Panc1 (cell line): Measurements from ENCODE around the gene SYT9. TPM values are rescaled to one million over a fixed set of nuclear protein-coding genes. Genes with fewer than 3 reads are reported as not detected.
"Not testable (repeated sequence)": the region's sequence is repeated elsewhere in the genome, so short reads cannot be mapped to it uniquely, and the experiment has no call there.

ENCODE experiments used
- ATAC-seq: fragments of 200-7000 bp; cut with Tn5 transposase; 2 replicates; pipeline ENCODE4 v1.9.1; 2020; ENCODE audit warnings: mild to moderate bottlenecking, moderate library complexity
- BruUV-seq: library from RNA; stranded (reverse); fragments of 400-500 nt; replicated peaks from 2 replicates; lab custom pipeline; 2021; lab: Mats Ljungman, UMichigan
- CTCF ChIA-PET: fragments of 300-600 bp; sonication (Branson Sonifier 250); formaldehyde crosslinking; loops from one replicate; lab custom pipeline; 2022; ENCODE audit warnings: antibody characterized with exemption; lab: Charles Lee
- POLR2A ChIA-PET: fragments of 300-600 bp; sonication (Branson Sonifier 250); formaldehyde crosslinking; loops from one replicate; lab custom pipeline; 2022; ENCODE audit warnings: antibody characterized with exemption; lab: Charles Lee
- DNase-seq: peaks from one replicate; pipeline ENCODE4 v3.0.0-alpha.2; 2010; ENCODE audit warnings: low read depth, low spot score
- H3K27ac ChIP-seq: 2 replicates; pipeline ENCODE4 v1.5.1; 2011; ENCODE audit warnings: mild to moderate bottlenecking, low read length, inconsistent platforms
- H3K27me3 ChIP-seq: fragments of 200-500 bp; sonication (Bioruptor generic); 2 replicates; pipeline ENCODE4 v1.6.0; 2014; ENCODE audit warnings: low read length, inconsistent platforms; ENCODE audit not compliant: control insufficient read depth, insufficient read depth
- H3K36me3 ChIP-seq: fragments of 200-500 bp; sonication (Bioruptor generic); 2 replicates; pipeline ENCODE4 v1.5.1; 2014; ENCODE audit warnings: inconsistent platforms, mild to moderate bottlenecking, low read length, moderate library complexity; ENCODE audit not compliant: control insufficient read depth, insufficient read depth
- H3K4me1 ChIP-seq: 2 replicates; pipeline ENCODE4 v1.5.1; 2011; ENCODE audit warnings: inconsistent platforms, mild to moderate bottlenecking, low read length, moderate library complexity; ENCODE audit not compliant: control insufficient read depth, insufficient read depth
- H3K4me3 ChIP-seq, 2 experiments: 2 replicates each; pipeline ENCODE4 v1.5.1; 2011 to 2012; ENCODE audit warnings: low read depth in 2 of 2, low read length in 2 of 2, mild to moderate bottlenecking in 2 of 2, inconsistent platforms in 1 of 2, moderate library complexity in 1 of 2
- H3K9me3 ChIP-seq: fragments of 200-500 bp; sonication (Bioruptor generic); 2 replicates; pipeline ENCODE4 v1.5.1; 2014; ENCODE audit warnings: low read depth, mild to moderate bottlenecking, inconsistent platforms, low read length, moderate library complexity; ENCODE audit not compliant: control insufficient read depth, insufficient read depth
- POLR2AphosphoS5 ChIP-seq: IDR thresholded peaks from 2 replicates; pipeline ENCODE4 v1.6.1; 2012; ENCODE audit warnings: mild to moderate bottlenecking, low read depth, low read length, moderate library complexity
- SIN3A ChIP-seq: IDR thresholded peaks from 2 replicates; pipeline ENCODE4 v1.6.1; 2012; ENCODE audit warnings: low read depth, mild to moderate bottlenecking, low read length, moderate library complexity, borderline replicate concordance; ENCODE audit not compliant: insufficient read depth
- TCF7L2 ChIP-seq: IDR thresholded peaks from 2 replicates; pipeline ENCODE4 v1.6.1; 2011; ENCODE audit warnings: mild to moderate bottlenecking, low read depth, low read length, inconsistent platforms
- in situ Hi-C: cut with HindIII; loops from 2 replicates; pipeline ENCODE4 v1.10.0; 2016; ENCODE audit warnings: low sequenced_read_pairs, low pct_unique_long_range_greater_than_20kb
- intact Hi-C: fragments of 100-400 bp; cut with micrococcal nuclease; formaldehyde crosslinking; loops from one replicate; pipeline ENCODE4 v1.10.0; 2022; ENCODE audit not compliant: unreplicated experiment
- total RNA-seq: library from RNA; stranded (reverse); gene quantifications from one replicate; pipeline ENCODE4 v1.2.1, GENCODE V29; 2021; ENCODE audit not compliant: unreplicated experiment
- TF ChIP-seq, protein P1 (sequence below), 2 experiments: IDR thresholded peaks; 2 replicates each; pipeline ENCODE4 v1.6.1; 2011 to 2012; ENCODE audit warnings: low read depth in 2 of 2, control low read depth in 1 of 2, low read length in 1 of 2, mild to moderate bottlenecking in 1 of 2, moderate library complexity in 1 of 2; ENCODE audit not compliant: insufficient read depth in 1 of 2
- TF ChIP-seq, protein P2 (sequence below): fragments of 450-650 bp; IDR thresholded peaks from 2 replicates; pipeline ENCODE4 v1.5.1; 2017; ENCODE audit warnings: mild to moderate bottlenecking

The SYT9 gene
- total RNA-seq, 1 experiment from 2014 or later = 3.7 TPM

DNA sequence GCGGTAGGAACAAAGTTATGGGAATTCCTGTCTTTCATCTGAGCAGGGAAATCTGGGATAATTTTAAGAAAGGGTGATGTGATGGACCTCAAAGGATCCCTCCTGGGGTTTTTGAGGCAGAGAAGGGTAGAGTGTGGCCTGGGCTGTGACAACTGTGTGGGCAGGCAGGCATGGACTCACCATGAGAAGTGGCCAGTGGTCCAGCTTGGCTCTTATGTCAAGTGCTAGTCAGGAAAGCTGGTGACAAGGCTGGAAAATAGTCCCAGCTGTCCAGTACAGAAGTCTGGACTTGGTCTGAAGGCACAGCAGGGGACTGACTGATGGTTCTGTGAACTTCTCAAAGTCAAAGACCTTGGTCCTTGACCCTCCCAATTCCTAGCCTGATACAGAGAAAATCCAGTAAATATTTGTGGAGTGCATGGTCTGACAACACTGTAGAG is 263.8 kb downstream of the SYT9 start:
- intact Hi-C loops = no loop called here
- in situ Hi-C loops = no loop called here
- Histone ChIP-seq H3K4me3 (no peak overlapping the region), H3K4me1 (peaks cover 17% of the 10 kb centered on the region), H3K27me3 (peaks cover 6% of the 10 kb centered on the region; the same call in 1 of the 2 replicates), H3K36me3 (no peaks in the 10 kb centered on the region), H3K27ac (no peak overlapping the region), H3K9me3 (no peaks in the 10 kb centered on the region)
- ChIA-PET CTCF (interaction anchor here (1.5 kb wide), 1 partner anchor 472 kb away, joined by 3 read pairs; the partner anchor contains the start of gene EIF3F), POLR2A (no interaction called here)
- DNase-seq (no peak), ATAC-seq (no peak)
- TF ChIP-seq TCF7L2 (no peak), POLR2AphosphoS5 (no peak), SIN3A (no peak)
- TF ChIP-seq, protein P1, sequence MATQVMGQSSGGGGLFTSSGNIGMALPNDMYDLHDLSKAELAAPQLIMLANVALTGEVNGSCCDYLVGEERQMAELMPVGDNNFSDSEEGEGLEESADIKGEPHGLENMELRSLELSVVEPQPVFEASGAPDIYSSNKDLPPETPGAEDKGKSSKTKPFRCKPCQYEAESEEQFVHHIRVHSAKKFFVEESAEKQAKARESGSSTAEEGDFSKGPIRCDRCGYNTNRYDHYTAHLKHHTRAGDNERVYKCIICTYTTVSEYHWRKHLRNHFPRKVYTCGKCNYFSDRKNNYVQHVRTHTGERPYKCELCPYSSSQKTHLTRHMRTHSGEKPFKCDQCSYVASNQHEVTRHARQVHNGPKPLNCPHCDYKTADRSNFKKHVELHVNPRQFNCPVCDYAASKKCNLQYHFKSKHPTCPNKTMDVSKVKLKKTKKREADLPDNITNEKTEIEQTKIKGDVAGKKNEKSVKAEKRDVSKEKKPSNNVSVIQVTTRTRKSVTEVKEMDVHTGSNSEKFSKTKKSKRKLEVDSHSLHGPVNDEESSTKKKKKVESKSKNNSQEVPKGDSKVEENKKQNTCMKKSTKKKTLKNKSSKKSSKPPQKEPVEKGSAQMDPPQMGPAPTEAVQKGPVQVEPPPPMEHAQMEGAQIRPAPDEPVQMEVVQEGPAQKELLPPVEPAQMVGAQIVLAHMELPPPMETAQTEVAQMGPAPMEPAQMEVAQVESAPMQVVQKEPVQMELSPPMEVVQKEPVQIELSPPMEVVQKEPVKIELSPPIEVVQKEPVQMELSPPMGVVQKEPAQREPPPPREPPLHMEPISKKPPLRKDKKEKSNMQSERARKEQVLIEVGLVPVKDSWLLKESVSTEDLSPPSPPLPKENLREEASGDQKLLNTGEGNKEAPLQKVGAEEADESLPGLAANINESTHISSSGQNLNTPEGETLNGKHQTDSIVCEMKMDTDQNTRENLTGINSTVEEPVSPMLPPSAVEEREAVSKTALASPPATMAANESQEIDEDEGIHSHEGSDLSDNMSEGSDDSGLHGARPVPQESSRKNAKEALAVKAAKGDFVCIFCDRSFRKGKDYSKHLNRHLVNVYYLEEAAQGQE (IDR thresholded peaks at IDR 0.05; ENCODE audit: insufficient read depth in 1 of 2, low read depth in 2 of 2, low read length in 1 of 2) = no peak
- TF ChIP-seq, protein P2, sequence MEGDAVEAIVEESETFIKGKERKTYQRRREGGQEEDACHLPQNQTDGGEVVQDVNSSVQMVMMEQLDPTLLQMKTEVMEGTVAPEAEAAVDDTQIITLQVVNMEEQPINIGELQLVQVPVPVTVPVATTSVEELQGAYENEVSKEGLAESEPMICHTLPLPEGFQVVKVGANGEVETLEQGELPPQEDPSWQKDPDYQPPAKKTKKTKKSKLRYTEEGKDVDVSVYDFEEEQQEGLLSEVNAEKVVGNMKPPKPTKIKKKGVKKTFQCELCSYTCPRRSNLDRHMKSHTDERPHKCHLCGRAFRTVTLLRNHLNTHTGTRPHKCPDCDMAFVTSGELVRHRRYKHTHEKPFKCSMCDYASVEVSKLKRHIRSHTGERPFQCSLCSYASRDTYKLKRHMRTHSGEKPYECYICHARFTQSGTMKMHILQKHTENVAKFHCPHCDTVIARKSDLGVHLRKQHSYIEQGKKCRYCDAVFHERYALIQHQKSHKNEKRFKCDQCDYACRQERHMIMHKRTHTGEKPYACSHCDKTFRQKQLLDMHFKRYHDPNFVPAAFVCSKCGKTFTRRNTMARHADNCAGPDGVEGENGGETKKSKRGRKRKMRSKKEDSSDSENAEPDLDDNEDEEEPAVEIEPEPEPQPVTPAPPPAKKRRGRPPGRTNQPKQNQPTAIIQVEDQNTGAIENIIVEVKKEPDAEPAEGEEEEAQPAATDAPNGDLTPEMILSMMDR = no peak
- BruUV-seq = TSS peak; percentile 77

DNA sequence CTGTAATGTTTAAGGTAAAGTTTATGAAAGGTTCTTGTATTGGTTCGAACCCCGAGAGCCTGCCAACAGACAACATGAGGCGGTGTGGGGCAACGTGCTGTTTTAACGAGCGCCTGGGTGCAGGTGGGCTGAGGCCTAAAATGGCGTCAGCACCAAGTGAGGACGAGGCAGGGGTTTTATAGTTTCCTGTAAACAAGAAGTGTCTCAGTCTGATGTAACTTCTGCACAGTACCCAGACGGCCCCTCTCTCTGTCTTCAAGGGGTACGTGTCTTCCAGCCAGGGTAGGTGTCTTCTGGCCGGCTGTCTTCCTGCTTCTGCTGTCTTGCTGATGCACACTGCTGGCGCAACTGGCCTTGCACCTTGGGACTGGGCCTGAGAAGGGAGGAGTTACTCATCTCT is 264.8 kb downstream of the SYT9 start:
- TF ChIP-seq TCF7L2 = no peak
- TF ChIP-seq, protein P2 = no peak
- no peak for TF ChIP-seq POLR2AphosphoS5
- TF ChIP-seq, protein P1 (IDR thresholded peaks at IDR 0.05; ENCODE audit: insufficient read depth in 1 of 2, low read depth in 2 of 2, low read length in 1 of 2) = no peak
- TF ChIP-seq SIN3A = no peak

DNA sequence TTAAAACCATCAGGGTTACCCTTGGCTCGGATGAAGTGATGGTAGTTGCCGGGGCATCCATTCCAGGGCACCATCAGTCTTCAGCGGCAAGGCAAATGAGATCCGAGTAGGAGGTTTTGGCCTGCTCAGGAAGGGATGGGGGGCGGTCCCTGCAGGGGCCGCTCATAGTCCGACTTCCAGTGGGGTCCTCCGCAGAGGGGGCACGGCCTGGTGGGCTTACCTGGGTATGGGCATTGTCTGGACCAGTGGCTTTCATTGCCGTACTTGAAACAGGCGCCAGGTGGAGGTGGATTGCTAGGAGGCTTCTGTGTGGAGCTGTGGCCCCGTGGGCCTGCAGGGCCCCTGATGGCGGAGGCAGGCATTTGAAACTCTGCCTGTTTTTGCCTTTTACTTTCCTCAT is 266.0 kb downstream of the SYT9 start:
- POLR2A ChIA-PET, BruUV-seq, in situ Hi-C loops, ATAC-seq, DNase-seq, H3K9me3 ChIP-seq, H3K27ac ChIP-seq, CTCF ChIA-PET, H3K27me3 ChIP-seq, H3K4me3 ChIP-seq, H3K36me3 ChIP-seq, intact Hi-C loops: not testable (repeated sequence)
- peaks cover 13% of the 10 kb centered on the region for H3K4me1 ChIP-seq

More for the DNA sequence above, 264.8 kb downstream of the SYT9 start:
- DNase-seq (no peak), ATAC-seq (no peak)
- Histone ChIP-seq H3K4me3 (no peak overlapping the region), H3K9me3 (no peaks in the 10 kb centered on the region), H3K27me3 (peaks cover 6% of the 10 kb centered on the region; the same call in 1 of the 2 replicates), H3K36me3 (no peaks in the 10 kb centered on the region), H3K4me1 (peaks cover 17% of the 10 kb centered on the region), H3K27ac (no peak overlapping the region)
- intact Hi-C loops (no loop called here), in situ Hi-C loops (no loop called here)
- ChIA-PET CTCF (interaction anchor here (1.5 kb wide), 1 partner anchor 471 kb away, joined by 3 read pairs; the partner anchor contains the start of gene EIF3F), POLR2A (no interaction called here)
- BruUV-seq = no TSS peak
